Neural progenitor cell (in vitro differentiated cells): ENCODE data around the gene NRF1. TPM values are rescaled to one million over a fixed set of nuclear protein-coding genes. Genes with fewer than 3 reads are reported as not detected.

ENCODE experiments used
- DNase-seq: peaks from one replicate; pipeline ENCODE4 v3.0.0-alpha.2; 2016; ENCODE audit warnings: low spot score
- H2AFZ ChIP-seq: fragments of 200-600 bp; sonication (generic); replicated peaks from 2 replicates; pipeline ENCODE4 v1.6.1; 2016; ENCODE audit warnings: antibody characterized with exemption
- H3F3A ChIP-seq: fragments of 200-600 bp; sonication (generic); 2 replicates; pipeline ENCODE4 v1.6.1; 2016; ENCODE audit warnings: antibody characterized with exemption, low read depth
- H3K27ac ChIP-seq: fragments of 200-600 bp; sonication (generic); 2 replicates; pipeline ENCODE4 v1.5.1; 2016; ENCODE audit warnings: mild to moderate bottlenecking
- H3K27me3 ChIP-seq: fragments of 200-600 bp; sonication (generic); 2 replicates; pipeline ENCODE4 v1.6.1; 2016; ENCODE audit warnings: mild to moderate bottlenecking, moderate library complexity
- H3K36me3 ChIP-seq: fragments of 200-600 bp; sonication (generic); 2 replicates; pipeline ENCODE4 v1.5.1; 2016
- H3K4me1 ChIP-seq: fragments of 200-600 bp; sonication (generic); 2 replicates; pipeline ENCODE4 v1.6.1; 2016; ENCODE audit warnings: mixed run types
- H3K4me2 ChIP-seq: fragments of 200-600 bp; sonication (generic); 2 replicates; pipeline ENCODE4 v1.6.1; 2016
- H3K4me3 ChIP-seq: fragments of 200-600 bp; sonication (generic); 2 replicates; pipeline ENCODE4 v1.5.1; 2016
- H3K79me2 ChIP-seq: fragments of 200-600 bp; sonication (generic); 2 replicates; pipeline ENCODE4 v1.6.1; 2016; ENCODE audit warnings: low read depth
- H3K9ac ChIP-seq: fragments of 200-600 bp; sonication (generic); 2 replicates; pipeline ENCODE4 v1.6.1; 2016
- H3K9me3 ChIP-seq: fragments of 200-600 bp; sonication (generic); 2 replicates; pipeline ENCODE4 v1.5.1; 2016; ENCODE audit warnings: low read depth
- H4K20me1 ChIP-seq: fragments of 200-600 bp; sonication (generic); 2 replicates; pipeline ENCODE4 v1.6.1; 2016; ENCODE audit warnings: low read depth
- H3K27ac Mint-ChIP-seq: 3 replicates; pipeline ENCODE4 v1.8.0; 2021; ENCODE audit warnings: mixed read lengths
- H3K27me3 Mint-ChIP-seq: 2 replicates; pipeline ENCODE4 v1.8.0; 2022; ENCODE audit warnings: low read depth, mild to moderate bottlenecking, inconsistent platforms, moderate library complexity, mixed read lengths; ENCODE audit not compliant: insufficient read depth
- H3K36me3 Mint-ChIP-seq: 3 replicates; pipeline ENCODE4 v1.8.0; 2021; ENCODE audit warnings: mixed read lengths
- H3K4me1 Mint-ChIP-seq: 3 replicates; pipeline ENCODE4 v1.8.0; 2021; ENCODE audit warnings: mixed read lengths
- H3K4me3 Mint-ChIP-seq: 3 replicates; pipeline ENCODE4 v1.8.0; 2021; ENCODE audit warnings: mild to moderate bottlenecking, moderate library complexity, mixed read lengths
- H3K9me3 Mint-ChIP-seq: 3 replicates; pipeline ENCODE4 v1.8.0; 2020; ENCODE audit warnings: mixed read lengths
- EZH2 ChIP-seq: fragments of 200-600 bp; sonication (generic); IDR thresholded peaks from 2 replicates; pipeline ENCODE4 v1.6.1; 2017; ENCODE audit warnings: antibody characterized with exemption, mild to moderate bottlenecking, moderate library complexity
- EZH2phosphoT487 ChIP-seq: fragments of 200-600 bp; sonication (generic); IDR thresholded peaks from 2 replicates; pipeline ENCODE4 v1.6.1; 2017; ENCODE audit warnings: antibody characterized with exemption
- total RNA-seq: library from RNA; depleted of rRNA; stranded (reverse); fragments of >200 nt; gene quantifications from 2 replicates; pipeline ENCODE4 v1.2.3, GENCODE V29; 2015; ENCODE audit warnings: low replicate concordance
- TF ChIP-seq, protein P1 (sequence below): fragments of 200-600 bp; sonication (generic); IDR thresholded peaks from 2 replicates; pipeline ENCODE4 v1.5.1; 2017; ENCODE audit warnings: antibody characterized with exemption, mild to moderate bottlenecking

NRF1 gene
- total RNA-seq, 1 donor from 2014 or later, result 22.9 TPM

- no peak overlapping the region for H3K4me3 Mint-ChIP-seq
These were observed 56.0 kb downstream of the NRF1 start for GRCh38 chr7:129667551-129667950.

DNA sequence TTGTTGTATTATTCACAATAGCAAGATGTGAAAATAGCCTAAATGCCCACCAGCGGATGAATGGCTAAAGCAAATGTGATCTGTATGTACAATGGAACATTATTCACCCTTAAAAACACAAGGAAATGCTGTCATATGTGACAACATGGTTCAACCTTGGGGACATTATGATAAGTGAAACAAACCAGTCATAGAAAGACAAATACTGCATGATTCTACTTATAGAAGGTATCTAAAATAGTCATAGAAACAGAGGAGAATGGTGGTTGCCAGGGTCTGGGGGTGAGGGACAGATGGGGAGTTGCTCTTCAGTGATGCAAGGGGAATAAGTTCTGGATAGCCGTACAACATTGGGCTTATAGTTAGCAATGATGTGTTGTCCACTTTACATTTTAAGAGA, 58.4 kb downstream of the NRF1 start:
- Mint-ChIP-seq H3K27ac (no peak overlapping the region), H3K27me3 (no peaks in the 10 kb centered on the region), H3K36me3 (peaks cover 6% of the 10 kb centered on the region), H3K4me3 (no peak overlapping the region), H3K4me1 (no peaks in the 10 kb centered on the region), H3K9me3 (peaks cover 4% of the 10 kb centered on the region)
- Histone ChIP-seq H3K4me2 (no peak overlapping the region), H3K27ac (no peak overlapping the region), H3K9ac (no peak overlapping the region), H3F3A (peaks cover 2% of the 10 kb centered on the region), H3K4me3 (no peak overlapping the region), H3K27me3 (no peaks in the 10 kb centered on the region), H2AFZ (no peak overlapping the region), H3K4me1 (peaks cover under 1% of the 10 kb centered on the region), H4K20me1 (no peaks in the 10 kb centered on the region), H3K79me2 (peaks cover 24% of the 10 kb centered on the region), H3K9me3 (no peaks in the 10 kb centered on the region), H3K36me3 (peaks cover 17% of the 10 kb centered on the region)
- TF ChIP-seq EZH2, result no peak
- TF ChIP-seq, protein P1, sequence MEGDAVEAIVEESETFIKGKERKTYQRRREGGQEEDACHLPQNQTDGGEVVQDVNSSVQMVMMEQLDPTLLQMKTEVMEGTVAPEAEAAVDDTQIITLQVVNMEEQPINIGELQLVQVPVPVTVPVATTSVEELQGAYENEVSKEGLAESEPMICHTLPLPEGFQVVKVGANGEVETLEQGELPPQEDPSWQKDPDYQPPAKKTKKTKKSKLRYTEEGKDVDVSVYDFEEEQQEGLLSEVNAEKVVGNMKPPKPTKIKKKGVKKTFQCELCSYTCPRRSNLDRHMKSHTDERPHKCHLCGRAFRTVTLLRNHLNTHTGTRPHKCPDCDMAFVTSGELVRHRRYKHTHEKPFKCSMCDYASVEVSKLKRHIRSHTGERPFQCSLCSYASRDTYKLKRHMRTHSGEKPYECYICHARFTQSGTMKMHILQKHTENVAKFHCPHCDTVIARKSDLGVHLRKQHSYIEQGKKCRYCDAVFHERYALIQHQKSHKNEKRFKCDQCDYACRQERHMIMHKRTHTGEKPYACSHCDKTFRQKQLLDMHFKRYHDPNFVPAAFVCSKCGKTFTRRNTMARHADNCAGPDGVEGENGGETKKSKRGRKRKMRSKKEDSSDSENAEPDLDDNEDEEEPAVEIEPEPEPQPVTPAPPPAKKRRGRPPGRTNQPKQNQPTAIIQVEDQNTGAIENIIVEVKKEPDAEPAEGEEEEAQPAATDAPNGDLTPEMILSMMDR, result no peak
- no peak for TF ChIP-seq EZH2phosphoT487
- DNase-seq, result no peak

More at GRCh38 chr7:129667551-129667950, 56.0 kb downstream of the NRF1 start:
- Histone ChIP-seq H3F3A (peaks cover 5% of the 10 kb centered on the region), H2AFZ (no peak overlapping the region), H4K20me1 (no peaks in the 10 kb centered on the region), H3K79me2 (peaks cover 24% of the 10 kb centered on the region), H3K27me3 (no peaks in the 10 kb centered on the region), H3K9ac (no peak overlapping the region), H3K9me3 (no peaks in the 10 kb centered on the region), H3K36me3 (peaks cover 7% of the 10 kb centered on the region), H3K27ac (no peak overlapping the region), H3K4me3 (no peak overlapping the region), H3K4me2 (no peak overlapping the region), H3K4me1 (peaks cover 4% of the 10 kb centered on the region)
- peaks cover 4% of the 10 kb centered on the region for H3K9me3 Mint-ChIP-seq
- H3K27me3 Mint-ChIP-seq, result no peaks in the 10 kb centered on the region
- H3K36me3 Mint-ChIP-seq, result peaks cover 7% of the 10 kb centered on the region
- DNase-seq, result no peak
- TF ChIP-seq EZH2phosphoT487, result no peak
- no peak for TF ChIP-seq EZH2
- TF ChIP-seq, protein P1, result no peak
- no peaks in the 10 kb centered on the region for H3K4me1 Mint-ChIP-seq
- H3K27ac Mint-ChIP-seq, result no peak overlapping the region

DNA sequence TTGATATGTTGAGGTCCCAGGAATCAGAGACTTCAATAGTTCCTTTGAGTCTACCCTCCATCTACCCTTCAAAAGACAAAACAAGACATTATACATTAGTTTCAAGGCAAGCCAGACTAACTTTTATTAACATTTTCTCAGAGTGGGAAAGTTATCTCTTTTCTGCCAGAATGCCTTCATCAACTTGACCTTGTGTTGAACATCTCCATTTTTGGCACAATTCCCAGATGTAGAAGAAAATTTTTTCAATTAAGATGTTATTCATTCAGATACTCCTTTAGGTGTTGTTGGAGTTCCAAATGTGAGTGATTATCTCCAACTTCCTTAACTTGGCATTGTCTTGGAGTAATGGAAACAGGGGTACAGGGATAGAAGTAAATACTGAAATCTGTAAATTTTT, 59.1 kb downstream of the NRF1 start:
- no peaks in the 10 kb centered on the region for H3F3A ChIP-seq
- Mint-ChIP-seq H3K27ac (no peak overlapping the region), H3K4me1 (no peaks in the 10 kb centered on the region), H3K27me3 (no peaks in the 10 kb centered on the region), H3K4me3 (no peak overlapping the region), H3K36me3 (peaks cover 14% of the 10 kb centered on the region), H3K9me3 (peaks cover 10% of the 10 kb centered on the region)
- no peaks in the 10 kb centered on the region for H3K9me3 ChIP-seq
- no peak overlapping the region for H3K4me2 ChIP-seq
- TF ChIP-seq EZH2, result no peak
- no peak for TF ChIP-seq EZH2phosphoT487
- TF ChIP-seq, protein P1, result no peak
- H3K4me3 ChIP-seq, result no peak overlapping the region
- H3K79me2 ChIP-seq, result peaks cover 21% of the 10 kb centered on the region
- H2AFZ ChIP-seq, result no peak overlapping the region
- H3K36me3 ChIP-seq, result peaks cover 22% of the 10 kb centered on the region
- H4K20me1 ChIP-seq, result no peaks in the 10 kb centered on the region
- H3K9ac ChIP-seq, result no peak overlapping the region
- no peaks in the 10 kb centered on the region for H3K27me3 ChIP-seq
- DNase-seq, result no peak
- H3K27ac ChIP-seq, result no peak overlapping the region
- no peaks in the 10 kb centered on the region for H3K4me1 ChIP-seq
